Renal cortical epithelial cell (primary cell): ENCODE results near the gene MARVELD1. TPM values are rescaled to one million over a fixed set of nuclear protein-coding genes. Genes with fewer than 3 reads are reported as not detected.
"Not testable (repeated sequence)": the region's sequence is repeated elsewhere in the genome, so short reads cannot be mapped to it uniquely, and the experiment has no call there.

Source experiments
- DNase-seq: peaks from one replicate; pipeline ENCODE4 v3.0.0-alpha.2; 2011; ENCODE audit warnings: low read depth
- total RNA-seq: library from RNA; depleted of rRNA; stranded (reverse); fragments of >200 nt; gene quantifications from 2 replicates; pipeline ENCODE4 v1.2.3, GENCODE V29; 2014

MARVELD1 gene
- total RNA-seq, 1 donor from 2014 or later: 17.5 TPM

DNA sequence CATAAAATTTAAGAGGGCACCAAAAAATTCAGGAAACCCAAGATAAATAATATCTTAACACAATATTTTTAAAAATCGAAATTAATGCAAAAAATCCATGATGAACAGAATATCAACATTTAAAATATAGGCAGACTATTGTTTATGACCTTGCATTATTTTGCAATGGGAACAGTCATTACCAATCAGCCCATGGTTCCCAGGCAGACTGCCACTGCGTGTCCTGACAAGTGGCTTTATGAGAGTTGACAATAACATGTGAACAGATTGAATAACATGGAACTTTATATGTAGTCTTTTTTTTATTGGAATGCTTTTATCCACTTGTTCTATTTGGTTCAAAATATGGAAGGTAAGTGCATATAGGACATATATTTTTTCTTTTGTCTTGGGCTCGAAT is 23.4 kb upstream of the MARVELD1 start:
- DNase-seq: no peak

DNA sequence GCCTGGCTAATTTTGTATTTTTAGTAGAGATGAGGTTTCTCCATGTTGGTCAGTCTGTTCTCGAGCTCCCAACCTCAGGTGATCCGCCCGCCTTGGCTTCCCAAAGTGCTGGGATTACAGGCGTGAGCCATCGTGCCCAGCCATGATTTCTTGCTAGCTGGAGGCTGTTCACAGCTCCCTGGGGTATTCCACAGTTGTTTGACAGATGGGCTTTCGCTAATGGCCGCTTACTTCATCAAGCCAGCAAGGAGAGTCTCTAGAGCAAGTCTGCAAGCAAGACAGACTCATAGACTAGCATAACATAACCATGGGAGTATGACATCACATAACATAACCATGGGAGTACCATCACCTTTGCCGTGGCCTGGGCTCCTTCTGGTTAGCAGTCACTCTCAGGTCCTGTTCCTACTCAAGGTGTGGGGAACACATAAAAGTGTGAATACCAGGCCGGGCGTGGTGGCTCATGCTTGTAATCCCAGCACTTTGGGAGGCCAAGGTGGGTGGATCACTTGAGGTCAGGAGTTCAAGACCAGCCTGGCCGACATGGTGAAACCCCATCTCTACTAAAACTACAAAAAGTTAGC is 15.4 kb upstream of the MARVELD1 start:
- DNase-seq: not testable (repeated sequence)

DNA sequence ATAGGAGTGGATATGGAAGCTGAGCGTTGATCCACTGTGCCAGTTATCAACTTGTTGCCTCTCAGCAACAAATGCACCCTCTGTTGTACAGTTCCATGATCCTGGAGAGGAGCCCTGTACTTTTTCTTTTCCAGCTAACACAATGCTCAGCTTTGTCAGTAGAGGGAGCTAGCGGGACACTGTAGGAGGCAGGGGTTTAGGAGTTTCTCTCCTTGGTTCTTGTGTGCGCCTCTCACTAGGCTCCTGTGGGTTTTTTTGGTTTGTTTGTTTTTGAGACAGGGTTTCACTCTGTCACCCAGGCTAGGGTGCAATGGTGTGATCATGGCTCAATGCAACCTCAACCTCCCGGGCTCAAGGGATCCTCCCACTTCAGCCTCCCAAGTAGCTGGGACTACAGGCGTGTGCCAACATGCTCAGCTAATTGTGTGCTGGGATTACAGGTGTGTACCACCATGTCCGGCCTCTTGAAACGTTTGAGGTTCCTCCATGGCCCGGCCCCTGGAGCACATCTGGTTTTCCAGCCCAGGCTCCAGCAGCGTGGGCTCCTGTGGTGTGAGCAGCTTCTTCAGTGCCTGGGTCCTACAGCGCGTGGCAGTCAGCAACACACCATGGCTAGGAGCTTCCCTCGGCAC is 12.0 kb upstream of the MARVELD1 start:
- DNase-seq: peak; percentile 70

DNA sequence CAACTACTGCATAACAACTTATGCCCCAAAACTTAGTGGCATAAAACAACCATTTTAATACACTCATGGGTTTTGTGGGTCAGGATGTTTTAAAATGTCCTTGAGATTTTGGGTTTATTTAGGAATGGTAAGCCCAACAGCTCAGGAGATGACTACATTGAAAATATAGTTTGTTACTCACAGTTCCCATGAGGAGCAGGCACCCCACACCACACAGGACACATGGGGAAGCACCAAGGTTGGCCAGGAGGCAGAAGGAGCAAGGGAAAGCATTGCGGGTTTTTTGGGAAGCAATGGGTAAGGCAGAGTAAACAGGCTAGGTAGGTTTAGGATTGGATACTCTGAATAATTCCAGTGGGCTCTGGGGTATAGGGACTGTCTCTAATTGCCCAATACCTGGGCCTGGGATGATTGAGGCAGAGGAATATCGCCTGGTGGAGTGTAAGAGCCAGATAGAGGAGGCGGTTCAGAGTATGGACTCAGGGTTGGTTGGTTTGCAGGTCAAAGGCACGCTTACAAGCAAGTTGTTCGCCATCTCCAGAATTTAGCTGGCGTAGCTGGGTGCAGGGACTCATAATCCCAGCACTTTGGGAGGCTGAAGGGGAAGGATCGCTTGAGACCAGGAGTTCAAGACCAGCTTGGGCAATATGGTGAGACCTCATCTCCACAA is 10.0 kb upstream of the MARVELD1 start:
- DNase-seq: no peak

- DNase-seq: no peak
These were observed 9.2 kb upstream of the MARVELD1 start for GRCh38 chr10:97704341-97704740.

DNA sequence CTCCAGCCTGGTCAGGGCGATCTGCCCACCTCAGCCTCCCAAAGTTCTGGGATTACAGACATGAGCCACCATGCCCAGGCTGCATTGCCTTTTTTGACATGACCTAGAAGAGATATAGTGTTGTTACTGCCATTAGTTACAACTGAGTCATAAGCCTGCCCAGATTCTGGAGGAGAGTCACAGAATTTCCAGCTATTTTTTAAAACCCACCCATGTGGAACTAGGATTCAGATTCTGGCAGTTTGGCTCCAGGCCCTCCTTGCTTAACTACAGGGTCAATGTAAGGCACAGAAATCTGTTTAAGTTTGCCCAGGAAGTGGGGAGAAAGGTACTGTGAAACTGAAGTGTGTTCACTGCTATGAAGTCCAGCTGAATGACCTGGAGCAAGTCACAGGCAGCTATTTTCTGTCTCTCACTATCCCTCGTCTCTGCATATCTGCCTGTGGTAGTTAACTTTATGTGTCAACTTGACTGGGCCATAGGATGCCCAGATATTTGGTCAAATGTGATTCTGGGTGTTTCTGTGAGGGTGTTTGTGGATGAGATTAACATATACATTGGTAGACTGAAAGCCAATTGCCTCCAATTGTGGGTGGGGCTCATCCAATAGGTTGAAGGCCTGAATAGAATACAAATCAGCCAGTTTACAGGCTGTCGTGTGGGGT is 8.4 kb upstream of the MARVELD1 start:
- DNase-seq: peak; percentile 82

DNA sequence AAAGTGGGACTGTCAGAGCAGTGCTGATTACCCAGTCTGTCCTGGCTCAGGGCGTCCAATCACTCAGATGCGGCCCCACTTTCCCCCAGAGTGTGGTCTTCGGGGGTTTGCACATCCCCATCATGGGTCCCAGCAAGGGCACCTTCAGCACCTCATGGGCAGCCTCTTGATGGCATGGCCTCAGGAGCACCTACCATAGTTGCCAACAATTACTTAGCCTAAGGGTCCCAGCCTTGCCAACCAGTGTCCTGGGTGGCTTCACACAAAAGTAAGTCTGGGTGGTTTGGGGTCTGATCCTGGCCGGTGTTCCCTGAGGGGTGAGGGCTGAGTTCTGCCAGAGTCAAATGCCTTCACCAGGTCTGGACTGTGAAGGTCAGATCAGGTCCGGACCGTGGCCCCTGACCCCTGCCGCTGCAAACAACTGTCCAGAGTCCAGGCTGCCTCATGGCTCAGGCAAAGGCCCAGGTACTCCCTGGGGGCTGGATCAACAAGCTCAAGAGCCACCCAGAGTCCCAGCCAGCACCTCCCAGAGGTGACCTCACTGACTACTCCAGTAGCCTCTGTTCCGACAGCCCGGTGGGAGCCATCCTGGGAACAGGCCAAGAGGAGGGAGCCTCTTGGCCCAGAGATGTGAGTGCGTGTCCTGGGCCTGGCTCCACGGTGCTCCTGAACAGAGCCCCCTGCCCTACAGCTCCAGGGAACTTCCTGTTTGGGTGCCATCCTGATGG is 6.2 kb upstream of the MARVELD1 start:
- DNase-seq: no peak

GRCh38 chr10:97708167-97708566 is 5.4 kb upstream of the MARVELD1 start:
- DNase-seq: no peak

DNA sequence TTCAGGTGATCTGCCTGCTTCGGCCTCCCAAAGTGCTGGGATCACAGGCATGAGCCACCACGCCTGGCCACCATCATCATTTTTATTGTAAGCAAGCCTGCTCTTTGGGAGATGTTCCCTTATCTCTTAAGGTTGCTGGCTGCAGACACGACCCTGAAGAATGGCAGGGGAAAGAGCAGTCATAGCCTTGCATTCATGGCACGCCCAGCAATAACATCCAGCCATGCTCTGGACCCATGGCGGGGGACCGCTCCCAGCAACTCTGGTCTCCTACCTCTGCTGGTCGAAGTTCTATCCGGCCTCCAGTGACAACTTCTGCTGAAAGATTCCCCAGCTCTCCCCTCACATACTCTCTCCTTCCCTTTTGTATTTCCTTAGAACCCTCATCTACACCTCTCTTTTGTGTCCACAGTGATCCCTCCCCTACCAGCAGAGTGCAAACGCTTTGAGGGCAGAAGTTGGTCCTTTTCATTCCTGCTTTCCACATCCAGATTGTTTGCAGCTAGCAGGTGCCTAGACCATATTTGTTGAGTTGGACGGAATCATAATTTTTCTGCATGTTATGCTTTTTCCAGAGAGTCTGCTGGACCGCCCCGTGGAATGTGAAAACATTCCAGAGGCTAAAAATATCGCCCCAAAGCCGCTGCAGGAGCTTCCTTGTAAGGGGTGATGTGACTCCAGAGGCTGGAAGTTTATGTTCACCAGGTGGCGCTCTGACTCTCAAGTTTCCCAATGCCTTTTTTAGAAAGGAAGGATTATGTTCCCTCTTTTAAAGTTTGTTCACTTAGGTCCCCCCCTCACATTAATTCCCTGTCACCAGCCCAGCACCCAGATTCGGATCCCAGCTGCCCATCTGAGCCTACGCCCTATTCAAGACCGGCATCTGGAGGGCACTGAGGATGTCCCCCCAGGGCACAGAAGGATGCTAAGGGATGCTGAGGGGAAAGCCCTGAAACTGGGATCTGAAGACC is 4.3 kb upstream of the MARVELD1 start:
- DNase-seq: peak; percentile 58

- no peak for DNase-seq
These were observed 1.6 kb upstream of the MARVELD1 start for GRCh38 chr10:97711640-97712572.

DNA sequence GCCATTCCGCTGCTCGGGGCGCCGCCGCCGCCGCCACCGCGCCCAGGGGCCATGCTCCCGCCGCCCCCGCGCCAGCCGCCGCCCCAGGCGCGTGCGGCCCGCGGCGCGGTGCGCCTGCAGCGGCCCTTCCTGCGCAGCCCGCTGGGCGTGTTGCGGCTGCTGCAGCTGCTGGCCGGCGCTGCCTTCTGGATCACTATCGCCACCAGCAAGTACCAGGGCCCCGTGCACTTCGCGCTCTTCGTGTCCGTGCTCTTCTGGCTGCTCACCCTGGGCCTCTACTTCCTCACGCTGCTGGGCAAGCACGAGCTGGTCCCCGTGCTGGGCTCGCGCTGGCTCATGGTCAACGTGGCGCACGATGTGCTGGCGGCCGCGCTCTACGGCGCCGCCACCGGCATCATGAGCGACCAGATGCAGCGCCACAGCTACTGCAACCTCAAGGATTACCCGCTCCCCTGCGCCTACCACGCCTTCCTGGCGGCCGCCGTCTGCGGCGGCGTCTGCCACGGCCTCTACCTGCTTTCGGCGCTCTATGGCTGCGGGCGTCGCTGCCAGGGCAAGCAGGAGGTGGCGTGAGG is 383 bp downstream of the MARVELD1 start:
- peak; percentile 47 for DNase-seq

DNA sequence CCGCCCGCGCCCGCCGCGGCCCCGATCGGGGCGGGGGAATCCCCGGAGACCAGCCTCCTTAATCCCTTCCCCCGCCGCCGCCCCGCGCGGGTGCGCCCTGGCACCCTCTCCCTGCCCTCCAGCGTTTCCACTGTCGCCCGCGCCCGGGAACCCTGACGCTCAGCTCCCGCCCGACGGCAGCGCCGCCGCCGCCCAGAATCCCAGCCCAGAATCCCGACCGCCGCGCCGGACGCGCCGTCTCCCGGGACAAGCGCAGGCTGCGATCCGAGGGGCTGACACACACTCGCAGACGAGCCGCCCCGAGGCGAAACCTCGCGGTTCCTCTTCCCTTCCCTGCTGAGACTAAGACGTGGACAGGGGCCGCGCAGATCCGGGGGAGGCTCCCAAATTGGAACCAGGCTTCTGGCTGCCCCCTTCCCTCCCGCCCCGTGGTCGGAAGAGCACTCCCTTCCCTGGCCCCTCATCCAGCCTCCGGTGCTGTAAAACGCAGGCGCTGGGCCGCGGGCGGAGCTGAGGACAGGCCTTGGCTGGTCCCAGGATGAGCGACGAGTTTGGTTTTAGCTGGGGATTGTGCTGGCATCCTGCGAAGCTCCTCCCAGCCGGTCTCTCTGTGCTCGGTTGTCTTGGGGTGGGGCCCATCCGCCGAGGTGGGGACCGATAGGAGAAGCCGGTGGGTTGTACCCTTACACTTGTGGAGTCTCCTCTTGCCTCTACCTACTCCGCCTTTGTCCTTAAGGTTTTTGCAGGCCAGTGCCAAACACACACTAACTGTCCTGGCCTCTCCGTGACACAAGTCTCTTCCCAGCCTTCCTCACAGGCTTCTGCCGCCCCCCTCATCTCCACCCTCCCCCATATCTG is 1.1 kb downstream of the MARVELD1 start:
- DNase-seq: no peak

- DNase-seq: no peak
These were observed 1.8 kb downstream of the MARVELD1 start for GRCh38 chr10:97715259-97715874.

DNA sequence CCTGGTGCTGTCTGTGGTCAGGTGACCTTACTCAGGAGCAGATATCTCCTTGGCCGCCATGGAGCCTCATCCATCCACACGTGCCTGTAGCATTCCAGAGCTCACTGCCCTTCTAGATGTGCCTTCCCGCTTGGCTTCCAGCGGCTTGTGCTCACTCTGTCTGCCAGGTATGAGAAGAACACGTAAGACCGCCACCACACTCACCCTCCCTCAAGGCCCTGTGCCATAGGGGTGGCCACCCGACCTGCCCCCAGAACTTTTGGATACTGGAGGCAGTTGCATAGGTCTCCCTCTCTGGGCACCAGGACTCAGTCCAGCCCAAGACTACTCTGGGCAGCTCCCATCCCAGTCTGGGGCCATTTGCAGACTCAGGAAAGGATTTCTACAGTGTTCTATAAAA is 4.1 kb downstream of the MARVELD1 start:
- no peak for DNase-seq

DNA sequence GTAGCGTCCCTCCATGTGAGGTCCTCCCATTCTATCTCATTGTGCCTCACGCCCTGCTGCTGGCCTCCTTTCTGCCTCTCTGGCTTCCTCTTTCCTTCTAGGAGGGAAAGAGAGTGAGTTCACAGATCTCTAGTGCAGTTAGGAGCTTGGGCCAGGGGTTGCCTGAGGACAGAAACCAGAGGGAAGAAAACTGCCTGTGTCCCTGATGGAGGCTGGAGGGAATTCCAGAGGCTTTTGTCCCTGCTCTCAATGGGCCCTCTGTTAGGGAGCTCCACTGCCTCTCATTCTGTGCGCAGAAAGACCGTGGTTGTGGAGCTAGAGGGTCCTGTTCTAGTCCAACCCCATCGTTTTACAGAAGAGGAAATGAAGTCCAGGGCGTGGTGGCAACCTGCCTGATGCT is 4.6 kb downstream of the MARVELD1 start:
- no peak for DNase-seq

DNA sequence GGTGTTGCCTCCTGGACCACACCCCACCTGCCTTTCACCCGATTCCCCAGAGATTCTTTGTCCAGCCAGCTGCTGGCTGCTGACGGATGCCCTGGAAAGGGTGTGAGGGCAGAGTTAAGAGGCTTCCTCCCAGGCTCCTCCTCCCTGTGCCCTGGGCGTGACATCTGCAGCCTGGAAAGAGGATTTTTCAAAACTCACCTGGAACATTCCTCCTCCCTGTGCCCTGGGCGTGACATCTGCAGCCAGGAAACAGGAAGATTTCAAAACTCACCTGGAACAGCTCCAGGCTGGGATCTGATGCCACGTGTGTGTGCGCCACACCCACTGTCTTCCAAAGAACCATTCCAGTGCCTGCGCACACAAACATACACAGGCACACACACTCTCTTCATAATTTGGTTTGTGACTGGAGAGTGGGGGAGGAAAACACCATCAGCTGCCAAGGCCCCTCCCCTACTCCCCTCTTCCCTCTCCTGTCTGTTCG is 5.2 kb downstream of the MARVELD1 start:
- DNase-seq: peak; percentile 43

GRCh38 chr10:97719602-97720001 is 6.1 kb downstream of the MARVELD1 start:
- DNase-seq: no peak
